Measurements from ENCODE around the gene RRBP1. TPM values are rescaled to one million over a fixed set of nuclear protein-coding genes. Genes with fewer than 3 reads are reported as not detected.
"Not testable (repeated sequence)": the region's sequence is repeated elsewhere in the genome, so short reads cannot be mapped to it uniquely, and the experiment has no call there.

RRBP1 gene
- total RNA-seq, 1 experiment from 2014 or later: 106 TPM

GRCh38 chr20:17708675-17709360 lies 26.8 kb upstream of the RRBP1 start:
- no peak for DNase-seq (ENCODE audit: low read depth)

- not testable (repeated sequence) for DNase-seq (ENCODE audit: low read depth)
Observed at GRCh38 chr20:17707951-17708350, 25.9 kb upstream of the RRBP1 start.

GRCh38 chr20:17706632-17707031 lies 24.6 kb upstream of the RRBP1 start:
- no peak for DNase-seq (ENCODE audit: low read depth)

- no peak for DNase-seq (ENCODE audit: low read depth)
Observed at GRCh38 chr20:17705916-17706315, 23.9 kb upstream of the RRBP1 start.

- no peak for DNase-seq (ENCODE audit: low read depth)
Observed at GRCh38 chr20:17704589-17705317, 22.7 kb upstream of the RRBP1 start.

GRCh38 chr20:17701826-17702225 lies 19.8 kb upstream of the RRBP1 start:
- DNase-seq (ENCODE audit: low read depth): no peak

- no peak for DNase-seq (ENCODE audit: low read depth)
Observed at GRCh38 chr20:17700637-17701036, 18.6 kb upstream of the RRBP1 start.

- no peak for DNase-seq (ENCODE audit: low read depth)
Observed at GRCh38 chr20:17699931-17700351, 17.9 kb upstream of the RRBP1 start, which contains the start of gene BANF2. Gene BANF2 (plus strand): TSS chr20:17699966. CDS start chr20:17725026, 25,060 bp downstream.

- DNase-seq (ENCODE audit: low read depth): no peak
Observed at GRCh38 chr20:17698384-17698783, 16.3 kb upstream of the RRBP1 start.

GRCh38 chr20:17697171-17697570 lies 15.1 kb upstream of the RRBP1 start:
- no peak for DNase-seq (ENCODE audit: low read depth)

- no peak for DNase-seq (ENCODE audit: low read depth)
Observed at GRCh38 chr20:17696287-17696686, 14.2 kb upstream of the RRBP1 start.

- DNase-seq (ENCODE audit: low read depth): no peak
Observed at GRCh38 chr20:17694767-17695166, 12.7 kb upstream of the RRBP1 start.

GRCh38 chr20:17693444-17694001 lies 11.5 kb upstream of the RRBP1 start:
- no peak for DNase-seq (ENCODE audit: low read depth)

- DNase-seq (ENCODE audit: low read depth): no peak
Observed at GRCh38 chr20:17691758-17692157, 9.7 kb upstream of the RRBP1 start.

GRCh38 chr20:17690144-17690543 lies 8.1 kb upstream of the RRBP1 start:
- no peak for DNase-seq (ENCODE audit: low read depth)

GRCh38 chr20:17688965-17689364 lies 6.9 kb upstream of the RRBP1 start:
- DNase-seq (ENCODE audit: low read depth): no peak

- no peak for DNase-seq (ENCODE audit: low read depth)
Observed at GRCh38 chr20:17687800-17688199, 5.8 kb upstream of the RRBP1 start.

GRCh38 chr20:17685168-17685567 lies 3.1 kb upstream of the RRBP1 start:
- DNase-seq (ENCODE audit: low read depth): no peak

- no peak for DNase-seq (ENCODE audit: low read depth)
Observed at GRCh38 chr20:17684077-17684888, 2.2 kb upstream of the RRBP1 start.

GRCh38 chr20:17683218-17684076 lies 1.4 kb upstream of the RRBP1 start:
- no peak for DNase-seq (ENCODE audit: low read depth)

- DNase-seq (ENCODE audit: low read depth): no peak
Observed at GRCh38 chr20:17682889-17683198, 802 bp upstream of the RRBP1 start.
